ENCODE measurements around the gene ASIC1. TPM values are rescaled to one million over a fixed set of nuclear protein-coding genes. Genes with fewer than 3 reads are reported as not detected.

The ASIC1 gene
- total and polyA plus RNA-seq, 7 donors: 0.20 to 0.82 (median 0.32) TPM

- Histone ChIP-seq H3K36me3 (ENCODE audit: insufficient read depth in 1 of 2, low read depth in 1 of 2) (peaks cover 0 to 24% of the 10 kb centered on the region in 2 donors), H3K4me1 (peaks cover 74% of the 10 kb centered on the region), H3K27ac (peak overlapping the region; percentile 96), H3K27me3 (ENCODE audit: insufficient read depth in 3 of 3, low read length in 2 of 3) (no peaks in the 10 kb centered on the region), H3K4me3 (peak overlapping the region; percentile 87), H3K9me3 (no peaks in the 10 kb centered on the region)
- intact Hi-C loops (cut with DNase I): loop anchor here (1.0 to 2.0 kb wide), 2 partner anchors 54 to 55 kb away; partner anchors contain the start of gene CERS5 (in 2 of the 2)
- ATAC-seq (peak in 2 of 4 donors; percentile 0 to 8), DNase-seq (no peak)
- WGBS, 3 donors: 18 to 22% (median 19%) methylated on average over 26 of the region's 26 CpGs
- no peak for TF ChIP-seq CTCF (IDR thresholded peaks at IDR 0.05)
These were observed 55.2 kb downstream of the ASIC1 start for GRCh38 chr12:50112456-50113218.

- H3K36me3 ChIP-seq (ENCODE audit: insufficient read depth in 1 of 2, low read depth in 1 of 2): peaks cover 0 to 46% of the 10 kb centered on the region in 2 donors
- peak; percentile 10 to 73 (median 57) for ATAC-seq
These were observed 59.7 kb downstream of the ASIC1 start for GRCh38 chr12:50117057-50117622.

GRCh38 chr12:50119387-50119786, 62.0 kb downstream of the ASIC1 start:
- intact Hi-C loops (cut with DNase I): no loop called here
- Histone ChIP-seq H3K4me3 (no peak overlapping the region), H3K27ac (no peak overlapping the region), H3K36me3 (ENCODE audit: insufficient read depth in 1 of 2, low read depth in 1 of 2) (peaks cover 0 to 63% of the 10 kb centered on the region in 2 donors), H3K27me3 (ENCODE audit: insufficient read depth in 3 of 3, low read length in 2 of 3) (no peaks in the 10 kb centered on the region), H3K4me1 (peaks cover 24% of the 10 kb centered on the region), H3K9me3 (no peaks in the 10 kb centered on the region)
- WGBS, 3 donors: 95 to 100% (median 99%) methylated on average over 2 of the region's 2 CpGs
- DNase-seq (no peak), ATAC-seq (peak in 1 of 4 donors; percentile 14)
- no peak for TF ChIP-seq CTCF (IDR thresholded peaks at IDR 0.05)

More at GRCh38 chr12:50117057-50117622, 59.7 kb downstream of the ASIC1 start:
- TF ChIP-seq CTCF (IDR thresholded peaks at IDR 0.05): no peak
- Histone ChIP-seq H3K27me3 (ENCODE audit: insufficient read depth in 3 of 3, low read length in 2 of 3) (no peaks in the 10 kb centered on the region), H3K4me1 (peaks cover 38% of the 10 kb centered on the region), H3K27ac (peak overlapping the region; percentile 50), H3K9me3 (no peaks in the 10 kb centered on the region), H3K4me3 (no peak overlapping the region)
- intact Hi-C loops (cut with DNase I): no loop called here
- 52 to 70% (median 63%) methylated on average over 6 of the region's 6 CpGs for WGBS, 3 donors
- DNase-seq: no peak

- DNase-seq: no peak
- Histone ChIP-seq H3K4me1 (peaks cover 19% of the 10 kb centered on the region), H3K27ac (no peak overlapping the region), H3K36me3 (ENCODE audit: insufficient read depth in 1 of 2, low read depth in 1 of 2) (peaks cover 0 to 61% of the 10 kb centered on the region in 2 donors), H3K4me3 (no peak overlapping the region), H3K9me3 (no peaks in the 10 kb centered on the region), H3K27me3 (ENCODE audit: insufficient read depth in 3 of 3, low read length in 2 of 3) (no peaks in the 10 kb centered on the region)
- ATAC-seq: peak in 1 of 4 donors; percentile 23
- no peak for TF ChIP-seq CTCF (IDR thresholded peaks at IDR 0.05)
- intact Hi-C loops (cut with DNase I): no loop called here
- WGBS, 3 donors: 57 to 79% (median 65%) methylated on average over 3 of the region's 3 CpGs
These were observed 63.1 kb downstream of the ASIC1 start for GRCh38 chr12:50120521-50120920.
